Stomach smooth muscle (tissue), 2 donors: Measurements from ENCODE around the gene FRMPD1.

ENCODE experiments used
- H3K27ac ChIP-seq: one replicate; pipeline ENCODE4 v1.7.0; 2013; ENCODE audit warnings: mild to moderate bottlenecking, low read length, inconsistent platforms
- H3K27me3 ChIP-seq, 2 donors: one replicate each; pipeline ENCODE4 v1.7.0; 2013; ENCODE audit warnings: low read length in 2 of 2; ENCODE audit not compliant: insufficient read depth in 2 of 2, control insufficient read depth in 1 of 2
- H3K36me3 ChIP-seq, 2 donors: one replicate each; pipeline ENCODE4 v1.7.0; 2013; ENCODE audit warnings: low read length in 2 of 2; ENCODE audit not compliant: control insufficient read depth in 2 of 2, insufficient read depth in 2 of 2
- H3K4me1 ChIP-seq: one replicate; pipeline ENCODE4 v1.7.0; 2013; ENCODE audit warnings: low read length; ENCODE audit not compliant: control insufficient read depth, insufficient read depth
- H3K4me3 ChIP-seq, 2 donors: one replicate each; pipeline ENCODE4 v1.7.0; 2013; ENCODE audit warnings: low read length in 2 of 2
- H3K9ac ChIP-seq, 2 donors: one replicate each; pipeline ENCODE4 v1.7.0; 2013; ENCODE audit warnings: low read length in 2 of 2, mild to moderate bottlenecking in 1 of 2
- H3K9me3 ChIP-seq, 2 donors: one replicate each; pipeline ENCODE4 v1.7.0; 2013; ENCODE audit warnings: low read length in 2 of 2; ENCODE audit not compliant: control insufficient read depth in 2 of 2
- donor health status: healthy.
- donor health status: Pancreatic carcinoma.

Gene FRMPD1

DNA sequence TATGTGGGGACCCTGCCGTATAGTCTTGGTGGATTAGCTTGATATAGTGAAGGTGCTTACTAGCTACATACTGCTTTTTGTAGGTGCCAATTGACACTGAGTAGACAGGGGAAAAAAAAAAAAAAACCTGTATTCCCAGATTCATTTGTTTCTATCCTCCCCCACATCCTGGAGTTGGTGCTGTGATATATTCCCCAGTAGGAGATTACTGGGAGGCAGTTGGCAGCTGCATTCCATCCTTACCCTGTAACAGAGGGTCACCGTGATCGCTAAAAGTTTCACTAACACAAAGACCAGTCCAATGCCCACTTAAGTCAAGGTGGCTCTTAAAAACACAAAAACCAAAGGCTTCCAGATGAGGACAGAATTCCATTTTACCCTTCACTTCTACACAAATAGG is 30.9 kb upstream of the FRMPD1 start:
- Histone ChIP-seq H3K4me1 (no peaks in the 10 kb centered on the region), H3K27ac (no peak overlapping the region), H3K27me3 (peaks cover 0 to 2% of the 10 kb centered on the region in 2 donors), H3K36me3 (no peaks in the 10 kb centered on the region), H3K9me3 (no peaks in the 10 kb centered on the region), H3K4me3 (no peak overlapping the region), H3K9ac (no peak overlapping the region)

- Histone ChIP-seq H3K36me3 (no peaks in the 10 kb centered on the region), H3K27me3 (peaks cover 0 to 2% of the 10 kb centered on the region in 2 donors), H3K27ac (no peak overlapping the region), H3K9ac (no peak overlapping the region), H3K4me1 (no peaks in the 10 kb centered on the region), H3K9me3 (no peaks in the 10 kb centered on the region), H3K4me3 (no peak overlapping the region)
Observed at GRCh38 chr9:37620396-37620795, 30.4 kb upstream of the FRMPD1 start.

- H3K4me3 ChIP-seq = no peak overlapping the region
- peaks cover 0 to 3% of the 10 kb centered on the region in 2 donors for H3K27me3 ChIP-seq
- no peaks in the 10 kb centered on the region for H3K4me1 ChIP-seq
- H3K27ac ChIP-seq = no peak overlapping the region
- H3K9ac ChIP-seq = no peak overlapping the region
- no peaks in the 10 kb centered on the region for H3K9me3 ChIP-seq
- H3K36me3 ChIP-seq = no peaks in the 10 kb centered on the region
Observed at GRCh38 chr9:37621273-37622121, 29.3 kb upstream of the FRMPD1 start.

GRCh38 chr9:37622462-37622861 is 28.3 kb upstream of the FRMPD1 start:
- Histone ChIP-seq H3K4me3 (no peak overlapping the region), H3K9ac (no peak overlapping the region), H3K27me3 (peaks cover 0 to 3% of the 10 kb centered on the region in 2 donors), H3K4me1 (no peaks in the 10 kb centered on the region), H3K27ac (no peak overlapping the region), H3K36me3 (no peaks in the 10 kb centered on the region), H3K9me3 (no peaks in the 10 kb centered on the region)

GRCh38 chr9:37623267-37623666 is 27.5 kb upstream of the FRMPD1 start:
- no peaks in the 10 kb centered on the region for H3K36me3 ChIP-seq
- no peak overlapping the region for H3K4me3 ChIP-seq
- no peaks in the 10 kb centered on the region for H3K9me3 ChIP-seq
- H3K4me1 ChIP-seq = no peaks in the 10 kb centered on the region
- H3K27ac ChIP-seq = no peak overlapping the region
- no peak overlapping the region for H3K9ac ChIP-seq
- peaks cover 0 to 3% of the 10 kb centered on the region in 2 donors for H3K27me3 ChIP-seq

DNA sequence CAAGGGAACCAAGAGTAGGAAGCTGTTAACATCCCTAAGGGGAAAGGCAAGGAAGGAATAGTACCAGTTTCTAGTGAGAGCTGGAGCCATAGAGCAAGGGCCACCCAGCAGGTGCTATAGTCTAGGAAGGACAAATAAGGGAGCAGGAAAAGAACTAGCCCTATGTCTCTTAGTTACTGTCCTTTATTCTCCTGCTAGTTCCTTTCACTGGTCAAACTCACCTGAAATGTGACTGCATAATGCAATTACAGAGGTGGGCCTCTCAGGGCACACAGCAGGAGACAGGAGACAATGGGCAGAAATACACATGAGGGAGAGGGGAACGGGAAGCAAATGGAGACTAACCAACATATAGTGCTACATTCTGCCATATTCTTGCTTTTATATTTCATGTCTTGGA is 26.7 kb upstream of the FRMPD1 start:
- H3K4me1 ChIP-seq = no peaks in the 10 kb centered on the region
- peaks cover 0 to 3% of the 10 kb centered on the region in 2 donors for H3K27me3 ChIP-seq
- no peaks in the 10 kb centered on the region for H3K9me3 ChIP-seq
- no peaks in the 10 kb centered on the region for H3K36me3 ChIP-seq
- H3K4me3 ChIP-seq = no peak overlapping the region
- no peak overlapping the region for H3K9ac ChIP-seq
- H3K27ac ChIP-seq = no peak overlapping the region

GRCh38 chr9:37625036-37625757 is 25.6 kb upstream of the FRMPD1 start:
- H3K9ac ChIP-seq = no peak overlapping the region
- no peak overlapping the region for H3K4me3 ChIP-seq
- no peak overlapping the region for H3K27ac ChIP-seq
- no peaks in the 10 kb centered on the region for H3K9me3 ChIP-seq
- no peaks in the 10 kb centered on the region for H3K36me3 ChIP-seq
- H3K27me3 ChIP-seq = peaks cover 0 to 3% of the 10 kb centered on the region in 2 donors
- H3K4me1 ChIP-seq = no peaks in the 10 kb centered on the region

GRCh38 chr9:37625758-37626147 is 25.0 kb upstream of the FRMPD1 start:
- Histone ChIP-seq H3K9me3 (no peaks in the 10 kb centered on the region), H3K4me1 (no peaks in the 10 kb centered on the region), H3K4me3 (no peak overlapping the region), H3K27ac (no peak overlapping the region), H3K36me3 (no peaks in the 10 kb centered on the region), H3K27me3 (peaks cover 0 to 3% of the 10 kb centered on the region in 2 donors), H3K9ac (no peak overlapping the region)

DNA sequence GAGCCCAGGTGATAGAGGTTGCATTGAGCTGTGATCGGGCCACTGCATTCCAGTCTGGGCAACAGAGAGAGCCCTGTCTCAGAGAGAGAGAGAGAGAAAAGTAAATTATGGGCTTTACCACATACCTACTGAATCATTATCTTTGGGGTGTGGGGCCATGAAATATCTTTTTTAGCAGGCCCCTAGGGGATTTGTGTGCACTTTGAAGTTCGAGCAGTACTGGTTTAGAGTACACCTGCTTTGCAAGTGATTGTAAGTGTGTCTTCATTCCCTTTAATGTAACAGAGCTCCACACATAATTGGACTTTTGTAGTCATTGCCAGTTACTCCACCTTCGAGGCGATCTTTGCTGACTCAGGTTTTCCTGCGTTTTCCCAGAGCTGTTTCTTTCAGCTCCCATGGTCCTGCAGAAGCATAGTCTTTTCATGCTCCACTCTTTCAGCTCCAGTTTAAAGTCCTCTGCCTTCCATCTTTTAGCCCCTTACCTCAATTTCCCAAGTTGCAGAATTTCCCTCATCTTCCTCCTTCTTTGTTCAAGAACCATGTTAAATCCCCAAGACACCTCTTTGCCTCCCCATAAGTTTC is 24.0 kb upstream of the FRMPD1 start:
- no peaks in the 10 kb centered on the region for H3K36me3 ChIP-seq
- H3K4me3 ChIP-seq = no peak overlapping the region
- H3K9ac ChIP-seq = no peak overlapping the region
- no peaks in the 10 kb centered on the region for H3K4me1 ChIP-seq
- peaks cover 0 to 3% of the 10 kb centered on the region in 2 donors for H3K27me3 ChIP-seq
- H3K9me3 ChIP-seq = no peaks in the 10 kb centered on the region
- H3K27ac ChIP-seq = no peak overlapping the region

DNA sequence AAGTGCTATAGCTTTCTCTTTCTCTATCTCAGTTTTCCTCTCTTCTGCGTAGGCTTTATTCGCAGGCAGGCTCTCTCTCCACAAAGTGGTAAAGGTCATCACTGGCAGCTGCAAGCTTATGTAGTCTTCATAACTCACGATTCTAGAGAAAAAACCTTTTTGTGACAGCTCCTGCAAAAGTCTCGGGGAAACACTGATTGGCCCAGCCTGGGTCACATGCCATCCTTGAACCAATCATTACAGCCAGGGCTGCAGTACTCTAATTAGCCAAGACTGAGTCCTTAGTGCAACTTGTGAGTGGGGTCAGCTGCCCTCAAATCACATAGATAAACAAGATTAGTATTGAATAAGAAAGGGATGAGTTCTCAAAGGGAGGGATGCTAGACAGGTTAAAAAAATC is 18.3 kb upstream of the FRMPD1 start:
- no peaks in the 10 kb centered on the region for H3K9me3 ChIP-seq
- H3K36me3 ChIP-seq = no peaks in the 10 kb centered on the region
- H3K4me1 ChIP-seq = no peaks in the 10 kb centered on the region

More for the DNA sequence above, 18.3 kb upstream of the FRMPD1 start:
- Histone ChIP-seq H3K27me3 (no peaks in the 10 kb centered on the region), H3K9ac (no peak overlapping the region), H3K4me3 (no peak overlapping the region), H3K27ac (no peak overlapping the region)
